ENCODE measurements around the gene FYN. TPM values are rescaled to one million over a fixed set of nuclear protein-coding genes. Genes with fewer than 3 reads are reported as not detected.
A peak's percentile ranks its signal among the peaks of the same experiment; 100 is the strongest.

FYN gene
- total RNA-seq, 1 experiment from 2014 or later, result 95.8 TPM

- no peak for DNase-seq (ENCODE audit: low read depth)
Measured at GRCh38 chr6:111884068-111884467, 10.8 kb upstream of the FYN start.

GRCh38 chr6:111880181-111880888 is 7.1 kb upstream of the FYN start:
- peak; percentile 71 for DNase-seq (ENCODE audit: low read depth)

DNA sequence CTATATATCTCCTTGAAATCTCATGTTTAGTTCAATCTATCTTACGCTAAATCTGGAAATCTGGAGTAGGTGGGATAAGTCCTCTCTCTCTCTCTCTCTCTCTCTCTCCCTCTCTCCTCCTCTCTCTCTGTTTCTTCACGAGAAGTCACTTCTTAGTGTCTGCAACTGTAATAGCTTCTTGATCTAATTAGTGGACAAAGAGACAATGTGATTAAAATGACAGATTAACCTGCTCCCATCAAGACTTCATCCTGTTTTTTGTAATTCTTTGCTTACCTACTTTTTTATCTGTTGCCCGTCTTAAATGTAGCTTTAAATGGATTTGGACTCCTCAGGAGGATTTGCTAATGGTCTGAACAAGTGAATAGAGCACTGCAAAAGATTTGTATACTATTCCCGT is 2.5 kb upstream of the FYN start:
- DNase-seq (ENCODE audit: low read depth), result no peak

DNA sequence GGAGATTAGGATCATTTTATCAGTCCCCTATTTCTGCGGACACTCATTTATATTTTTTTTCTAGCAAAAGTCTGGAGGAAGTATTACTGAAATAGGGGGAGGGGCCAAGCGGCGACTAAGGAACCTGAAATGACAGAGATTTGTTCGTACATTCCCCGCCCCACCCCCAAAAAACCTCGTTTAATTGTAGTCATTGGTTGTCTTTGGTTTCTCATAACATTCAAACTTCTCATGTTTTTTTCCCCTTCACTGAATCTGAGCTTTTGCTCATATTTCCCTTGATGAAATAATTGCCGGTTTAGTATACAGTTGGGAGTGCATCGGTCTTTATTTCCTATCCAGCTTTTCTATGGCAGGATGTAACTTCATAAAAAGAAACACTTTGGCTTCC is 768 bp upstream of the FYN start:
- DNase-seq (ENCODE audit: low read depth), result peak; percentile 40

- DNase-seq (ENCODE audit: low read depth), result peak; percentile 51
Measured at GRCh38 chr6:111872401-111873177, 663 bp downstream of the FYN start.

GRCh38 chr6:111871725-111872400 is 1.4 kb downstream of the FYN start:
- DNase-seq (ENCODE audit: low read depth), result peak; percentile 46

GRCh38 chr6:111871207-111871606 is 2.0 kb downstream of the FYN start:
- no peak for DNase-seq (ENCODE audit: low read depth)

GRCh38 chr6:111870742-111871064 is 2.5 kb downstream of the FYN start:
- no peak for DNase-seq (ENCODE audit: low read depth)

- no peak for DNase-seq (ENCODE audit: low read depth)
Measured at GRCh38 chr6:111870051-111870741, 3.1 kb downstream of the FYN start.

- DNase-seq (ENCODE audit: low read depth), result no peak
Measured at GRCh38 chr6:111866857-111867256, 6.4 kb downstream of the FYN start.

DNA sequence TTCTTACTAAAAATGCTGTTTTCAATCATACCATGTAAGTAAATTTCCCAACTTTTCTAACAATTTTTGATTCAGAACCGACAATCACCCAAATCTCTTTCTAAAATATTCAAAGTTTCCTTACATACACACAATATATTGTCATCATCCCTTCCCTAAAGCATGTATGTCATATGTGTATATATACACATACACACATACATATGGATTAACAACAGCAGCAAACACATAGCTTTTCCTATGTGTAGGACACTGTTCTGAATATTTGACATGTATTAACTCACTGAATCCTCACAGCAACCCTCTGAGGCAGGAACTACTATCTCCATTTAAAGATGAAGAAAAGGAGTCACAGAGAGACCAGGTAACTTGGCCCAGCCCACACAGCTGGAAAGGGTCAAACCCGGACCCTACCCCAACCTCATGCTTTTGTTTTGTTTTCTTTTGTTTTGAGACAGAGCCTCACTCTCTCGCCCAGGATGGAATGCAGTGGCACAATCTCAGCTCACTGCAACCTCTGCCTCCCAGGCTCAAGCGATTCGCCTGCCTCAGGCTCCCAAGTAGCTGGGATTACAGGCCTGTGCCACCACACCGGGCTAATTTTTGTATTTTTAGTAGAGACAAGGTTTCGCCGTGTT is 7.2 kb downstream of the FYN start:
- DNase-seq (ENCODE audit: low read depth), result no peak

GRCh38 chr6:111865049-111865585 is 8.1 kb downstream of the FYN start:
- no peak for DNase-seq (ENCODE audit: low read depth)

- no peak for DNase-seq (ENCODE audit: low read depth)
Measured at GRCh38 chr6:111864138-111865048, 8.9 kb downstream of the FYN start.

GRCh38 chr6:111862741-111863140 is 10.5 kb downstream of the FYN start:
- no peak for DNase-seq (ENCODE audit: low read depth)

GRCh38 chr6:111862314-111862713 is 10.9 kb downstream of the FYN start:
- no peak for DNase-seq (ENCODE audit: low read depth)

DNA sequence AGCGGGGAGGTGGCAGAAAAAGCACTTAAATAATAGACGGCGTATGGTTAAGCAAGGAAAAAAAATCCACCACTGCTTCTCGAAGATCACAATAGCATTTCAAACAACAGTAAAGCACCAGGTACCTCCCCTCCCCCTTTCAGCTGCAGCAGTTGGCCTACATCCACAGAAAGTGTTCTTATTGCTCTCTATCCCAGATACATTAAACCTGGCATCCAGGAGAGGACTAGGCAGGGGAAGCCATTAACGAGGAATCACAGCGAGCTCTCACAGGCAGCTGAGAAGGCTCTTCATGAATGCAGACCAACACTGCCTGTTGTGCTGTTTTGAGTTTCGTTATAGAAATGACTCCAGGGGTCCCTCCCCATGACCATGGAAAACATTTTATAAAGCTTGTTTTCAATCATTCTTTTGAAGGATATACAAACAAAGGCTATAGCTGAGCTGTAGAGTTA is 11.8 kb downstream of the FYN start:
- DNase-seq (ENCODE audit: low read depth), result no peak

GRCh38 chr6:111858347-111858746 is 14.9 kb downstream of the FYN start:
- no peak for DNase-seq (ENCODE audit: low read depth)

DNA sequence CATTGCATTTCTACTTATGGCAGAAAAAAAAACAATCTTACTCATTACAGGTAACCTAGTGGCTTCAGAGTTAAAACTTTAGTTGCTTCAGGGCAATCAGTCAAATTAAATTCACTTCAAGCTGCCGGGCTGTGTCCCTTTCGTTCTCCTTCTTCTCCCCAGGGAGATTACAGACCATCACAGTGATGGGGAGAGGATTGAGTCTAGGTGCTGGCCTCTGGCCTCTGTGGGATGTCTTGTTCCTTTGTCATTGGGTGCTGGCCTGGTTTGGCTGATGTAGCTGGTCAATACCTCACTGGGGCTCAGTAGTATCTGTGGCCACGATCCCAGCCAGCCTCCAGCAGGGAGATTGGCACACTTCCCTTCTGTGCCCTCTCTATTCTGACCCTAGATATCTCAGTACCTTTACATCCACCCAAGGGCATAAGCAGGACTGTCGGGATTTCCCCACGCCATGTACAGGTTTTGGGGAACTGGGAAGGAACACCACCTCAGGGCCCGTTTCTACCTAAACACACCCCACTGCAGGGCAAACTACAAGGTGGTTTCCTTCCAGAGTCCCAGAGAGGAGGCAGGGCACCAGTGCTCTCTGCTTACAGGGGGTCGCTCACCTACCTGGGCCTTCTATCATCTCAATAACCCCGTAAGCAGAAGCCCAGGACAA is 15.4 kb downstream of the FYN start:
- no peak for DNase-seq (ENCODE audit: low read depth)

DNA sequence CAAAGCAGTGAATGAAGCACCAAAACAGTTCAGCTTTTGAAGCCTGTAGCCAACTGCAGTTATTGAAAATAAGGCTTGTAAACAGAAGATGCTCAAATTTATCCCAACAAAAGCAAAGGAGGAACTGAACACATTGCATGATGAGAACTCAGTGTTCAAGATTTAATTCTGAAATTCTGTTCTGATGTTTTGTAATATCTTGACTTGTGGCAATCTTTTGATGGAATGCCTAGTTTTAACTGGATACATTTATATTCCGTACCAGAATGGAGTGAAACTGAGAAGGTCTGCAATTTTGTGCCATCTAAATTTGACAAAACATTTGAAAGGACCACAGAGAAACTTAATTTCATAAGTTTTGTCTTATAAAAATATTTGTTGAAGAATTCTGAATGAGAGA is 17.5 kb downstream of the FYN start:
- no peak for DNase-seq (ENCODE audit: low read depth)

- DNase-seq (ENCODE audit: low read depth), result no peak
Measured at GRCh38 chr6:111854683-111855082, 18.6 kb downstream of the FYN start.

Data from LHCN-M2 (cell line).